ENCODE measurements around the gene TFEB.
"Not testable (repeated sequence)": the region's sequence is repeated elsewhere in the genome, so short reads cannot be mapped to it uniquely, and the experiment has no call there.

TFEB gene

GRCh38 chr6:41735427-41736185 lies at the start of gene TFEB:
Gene TFEB (minus strand): TSS chr6:41735608. CDS start chr6:41691213, 44,395 bp downstream.
- peak; percentile 87 for DNase-seq

DNA sequence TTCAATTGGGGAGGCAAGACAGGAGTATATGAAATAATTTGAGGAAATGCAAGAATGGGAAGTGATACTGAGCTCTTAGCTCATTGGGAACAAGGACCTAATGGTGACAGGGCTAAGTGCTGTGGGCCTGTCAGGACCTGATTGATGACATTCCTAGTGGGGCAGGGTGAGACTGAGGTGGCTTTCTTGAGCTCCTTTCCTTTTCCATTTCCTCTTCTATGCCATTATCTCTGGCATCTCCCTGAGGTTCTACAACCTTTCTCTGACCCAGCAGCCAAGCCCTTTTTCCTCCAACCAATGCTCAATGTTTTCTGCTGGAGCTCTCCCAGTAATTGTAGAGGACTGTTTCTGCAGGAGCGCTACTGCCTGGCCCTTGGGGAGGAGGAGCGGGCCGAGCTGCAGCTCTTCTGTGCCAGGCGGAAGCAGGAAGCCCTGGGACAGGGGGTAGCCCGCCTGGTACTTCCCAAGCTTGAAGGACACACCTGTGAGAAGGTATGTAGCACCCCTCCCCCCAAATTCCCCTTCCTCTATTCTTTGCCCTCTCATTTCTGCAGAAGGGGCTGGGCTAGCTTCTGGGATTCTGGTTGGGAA lies 49.3 kb upstream of the TFEB start:
- DNase-seq, result no peak

GRCh38 chr6:41783106-41783780 lies 47.8 kb upstream of the TFEB start:
- DNase-seq, result no peak

DNA sequence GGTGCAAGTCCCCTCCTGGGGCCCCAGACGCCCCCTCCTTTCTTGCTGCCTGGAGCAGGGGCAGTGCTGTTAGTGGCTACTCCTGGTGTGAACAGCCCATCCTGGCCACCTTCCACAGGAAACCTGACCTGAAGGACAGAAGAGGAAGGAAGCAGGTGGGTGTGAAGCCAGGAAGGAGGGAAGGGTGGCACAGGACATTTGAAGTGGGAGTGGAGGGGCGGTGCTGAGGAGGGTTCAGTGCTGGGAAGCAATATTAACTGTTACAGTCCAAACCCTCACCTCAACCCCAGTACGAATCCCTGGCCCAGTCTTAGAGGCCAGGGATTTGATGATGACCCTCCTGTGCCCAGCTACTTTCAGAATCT lies 45.9 kb upstream of the TFEB start:
- DNase-seq, result no peak

- peak; percentile 63 for DNase-seq
Observed at GRCh38 chr6:41780551-41781365, 45.4 kb upstream of the TFEB start, which contains the start of gene PRICKLE4. Gene PRICKLE4 (plus strand): TSS chr6:41780782. CDS start chr6:41783474, 2,692 bp downstream.

GRCh38 chr6:41779788-41780550 lies 44.6 kb upstream of the TFEB start, which contains the start of gene FRS3:
Gene FRS3 (minus strand): TSS chr6:41779900. CDS start chr6:41776987, 2,913 bp downstream.
- peak; percentile 93 for DNase-seq

DNA sequence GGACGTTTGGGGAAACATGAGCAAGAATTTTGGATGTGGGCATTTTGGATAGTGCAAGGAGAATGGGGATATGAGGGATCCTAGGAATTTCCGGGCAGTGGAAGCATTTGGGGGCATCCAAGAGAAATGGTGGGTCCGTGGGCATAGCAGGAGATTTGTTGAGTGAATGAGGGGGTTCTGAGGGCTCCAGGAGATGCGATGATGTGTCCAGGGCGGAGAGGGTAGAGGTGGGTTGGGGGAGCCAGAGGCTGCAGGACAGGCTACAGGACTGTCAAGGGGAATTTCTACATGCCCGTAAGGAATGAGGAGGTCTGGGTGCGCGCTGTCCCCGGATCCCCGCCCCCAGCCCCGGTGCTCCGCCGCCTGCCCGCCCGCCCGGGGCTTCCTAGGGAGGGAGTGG lies 43.9 kb upstream of the TFEB start:
- no peak for DNase-seq

DNA sequence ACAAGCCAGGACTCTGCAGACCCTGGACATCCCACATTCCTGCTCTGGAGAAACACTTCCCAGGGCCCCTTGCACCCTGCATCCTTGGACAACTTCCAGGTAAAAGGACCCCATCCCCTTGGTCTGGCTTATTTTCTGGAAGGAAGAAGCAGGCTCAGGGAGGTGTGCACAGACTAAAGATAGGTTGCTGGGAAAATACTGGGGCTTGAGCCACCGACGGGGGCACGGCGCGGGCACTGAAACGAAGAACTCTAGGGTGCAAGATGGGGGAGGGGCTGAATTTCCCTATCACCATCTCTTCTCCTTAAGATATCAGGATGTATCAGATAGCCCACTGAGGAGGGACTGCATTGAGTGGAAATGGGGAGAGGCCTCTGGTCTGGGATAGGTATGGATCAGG lies 43.5 kb upstream of the TFEB start:
- no peak for DNase-seq

GRCh38 chr6:41777551-41778285 lies 42.3 kb upstream of the TFEB start:
- no peak for DNase-seq

- DNase-seq, result no peak
Observed at GRCh38 chr6:41775293-41775882, 40.0 kb upstream of the TFEB start.

DNA sequence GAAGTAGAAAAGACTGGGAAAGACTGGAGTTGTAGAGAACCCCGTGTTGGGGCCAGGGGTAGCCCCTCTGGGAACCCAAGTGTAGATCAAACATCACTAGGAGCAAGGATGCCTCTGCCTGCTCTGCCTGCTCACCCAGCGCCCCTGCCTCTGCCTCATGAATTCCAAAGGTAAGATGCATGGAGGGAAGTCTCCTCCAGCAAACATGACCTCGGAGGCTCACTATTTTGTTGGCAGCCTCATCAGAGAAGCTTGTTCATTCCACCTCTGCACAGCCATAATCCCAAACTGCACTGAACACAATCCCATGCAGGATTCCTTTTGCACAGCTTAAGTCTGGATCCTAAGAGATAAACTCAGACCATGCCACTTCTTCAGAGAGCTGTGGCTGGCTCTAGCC lies 39.4 kb upstream of the TFEB start:
- DNase-seq, result no peak

DNA sequence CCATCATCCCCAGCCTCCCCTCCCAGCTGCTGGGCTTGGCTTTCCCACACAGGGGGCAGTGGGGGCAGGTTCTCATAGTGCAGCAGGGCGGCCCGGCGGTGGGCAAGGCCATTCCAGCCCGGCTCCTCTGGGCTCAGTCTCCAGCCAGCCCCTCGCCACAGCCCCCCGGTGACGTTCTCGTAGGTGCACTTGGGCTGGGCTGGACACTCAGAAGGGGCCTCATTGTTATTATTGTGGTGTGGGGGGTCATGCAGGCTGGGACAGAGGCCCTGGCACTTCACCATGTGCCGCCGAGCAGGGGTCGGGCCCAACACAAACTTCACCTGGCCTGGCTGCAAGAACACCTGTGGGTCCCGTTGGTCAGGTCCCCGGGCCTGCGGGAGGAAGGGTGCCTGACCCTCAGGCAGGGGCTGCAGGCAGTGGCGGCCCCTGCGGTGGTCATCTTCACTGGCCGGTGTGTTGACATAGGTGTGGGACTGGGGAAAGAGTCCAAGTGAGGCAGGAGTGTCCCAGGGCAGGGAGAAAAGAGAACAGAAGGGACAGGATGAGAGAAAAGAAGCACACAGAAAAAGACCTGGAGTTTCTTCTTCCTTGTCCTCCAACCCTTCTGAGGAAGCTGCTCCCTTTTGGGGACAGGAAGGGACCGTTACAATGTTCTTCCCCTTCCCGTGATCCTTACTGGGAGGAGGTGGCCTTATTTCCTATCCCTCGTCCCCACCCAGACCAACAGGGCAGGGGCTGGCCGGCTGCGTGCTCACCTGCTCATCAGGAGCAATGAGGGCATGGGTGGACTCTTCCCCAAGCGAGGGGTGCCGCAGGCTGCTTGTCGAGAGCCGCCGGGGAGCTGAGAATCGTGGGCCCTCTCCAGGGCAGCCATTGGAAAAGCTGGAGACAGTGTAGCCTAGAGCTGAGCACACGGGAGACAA lies 35.9 kb upstream of the TFEB start:
- DNase-seq, result no peak

DNA sequence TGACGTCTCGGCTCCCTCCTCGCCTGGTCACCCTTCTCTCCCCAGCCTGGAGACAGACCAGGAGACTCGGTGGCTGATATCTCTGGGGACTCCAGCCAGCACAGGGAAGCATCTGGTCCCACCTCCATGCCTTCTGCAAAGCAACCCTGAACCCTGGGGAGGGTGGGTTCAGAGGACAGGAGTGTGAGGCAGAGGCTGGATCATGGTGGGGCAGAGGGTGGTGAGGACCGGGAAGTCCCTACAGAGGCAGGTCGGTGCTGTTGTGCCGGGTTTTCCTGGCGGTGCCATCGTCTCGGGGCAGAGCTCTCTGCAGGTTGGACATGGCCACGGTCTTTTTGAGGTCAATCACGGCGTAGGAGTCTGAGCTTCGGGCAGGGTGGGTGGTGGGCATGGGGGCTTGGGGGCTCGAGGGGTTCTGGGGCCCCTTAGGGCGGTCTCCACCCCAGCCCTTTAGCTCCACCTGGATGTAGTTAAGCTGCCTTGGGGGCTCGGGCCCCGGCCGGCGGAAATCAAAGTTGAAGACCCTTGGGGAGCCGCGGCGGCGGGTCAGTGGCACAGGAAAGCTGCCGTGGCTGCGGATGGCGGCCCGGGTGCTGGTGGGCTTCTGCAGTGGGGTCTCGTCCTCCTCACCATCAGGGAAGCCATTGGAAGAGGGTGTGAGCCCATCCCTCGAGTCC lies 35.1 kb upstream of the TFEB start:
- DNase-seq, result no peak

GRCh38 chr6:41769376-41769775 lies 34.0 kb upstream of the TFEB start:
- DNase-seq, result no peak

- DNase-seq, result peak; percentile 49
Observed at GRCh38 chr6:41768545-41769308, 33.3 kb upstream of the TFEB start.

DNA sequence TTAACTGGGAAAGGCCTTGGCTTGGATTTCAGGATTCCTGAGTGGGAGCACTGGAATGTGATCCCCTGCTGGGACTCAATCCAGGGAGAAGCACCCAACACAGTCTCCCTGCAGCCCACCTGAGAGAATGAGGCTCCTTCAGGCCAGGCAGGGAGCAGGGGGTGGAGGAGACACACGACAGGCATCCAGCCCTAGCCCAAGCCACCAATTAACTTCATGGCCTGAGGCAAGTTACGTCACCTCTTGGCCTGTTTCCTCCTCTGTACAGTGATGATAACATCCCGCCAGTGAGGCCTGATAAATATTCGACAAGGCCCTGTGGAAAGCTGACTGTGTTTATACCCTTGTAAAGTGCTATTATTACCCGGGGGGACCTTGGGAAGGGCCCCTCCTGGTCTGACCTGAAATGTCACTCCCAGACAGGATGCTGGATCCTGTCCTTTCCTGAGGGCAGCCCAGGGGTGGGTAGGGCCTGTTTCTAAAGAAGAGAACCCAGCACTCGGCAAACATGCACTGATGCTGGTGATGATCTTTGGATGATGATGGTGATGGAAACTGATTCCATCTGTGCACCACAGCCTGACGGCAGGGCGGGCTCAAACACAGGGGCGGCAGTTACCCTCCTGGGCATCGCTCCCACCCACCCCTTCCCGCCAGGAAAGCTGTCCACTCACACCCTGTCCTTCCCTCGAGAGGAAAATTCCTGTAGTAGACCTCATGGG lies 31.9 kb upstream of the TFEB start:
- peak; percentile 87 for DNase-seq

GRCh38 chr6:41766043-41766664 lies 30.7 kb upstream of the TFEB start:
- DNase-seq, result not testable (repeated sequence)
